GM12878 (cell line): ENCODE results near the gene MYCN. TPM values are rescaled to one million over a fixed set of nuclear protein-coding genes. Genes with fewer than 3 reads are reported as not detected.

Source experiments
- ATAC-seq: fragments of 200-7000 bp; cut with Tn5 transposase; 3 replicates; pipeline ENCODE4 v1.9.1; 2020; ENCODE audit warnings: mild to moderate bottlenecking, moderate library complexity
- BruUV-seq: library from RNA; stranded (reverse); fragments of 400-500 nt; replicated peaks from 2 replicates; lab custom pipeline; 2021; lab: Mats Ljungman, UMichigan
- CTCF ChIA-PET: fragments of 300-600 bp; sonication (Branson Sonifier 250); formaldehyde crosslinking; extraction: SDS; loops from one replicate; lab custom pipeline; 2021; ENCODE audit warnings: inconsistent platforms; lab: Yijun Ruan, JAX
- POLR2A ChIA-PET: fragments of 350-600 bp; formaldehyde crosslinking; extraction: SDS; loops from one replicate; lab custom pipeline; 2021; ENCODE audit warnings: inconsistent platforms; lab: Charles Lee
- RAD21 ChIA-PET: fragments of 300-600 bp; sonication (Branson Sonifier 250); formaldehyde crosslinking; loops from one replicate; lab custom pipeline; 2023; ENCODE audit warnings: antibody characterized with exemption; ENCODE audit not compliant: unreplicated experiment; lab: Charles Lee
- SMC1A ChIA-PET: fragments of 300-600 bp; sonication (Branson Sonifier 250); formaldehyde crosslinking; loops from one replicate; lab custom pipeline; 2023; ENCODE audit not compliant: unreplicated experiment, uncharacterized antibody; lab: Charles Lee
- DNase-seq: peaks from one replicate; pipeline ENCODE4 v3.0.0-alpha.2; 2011; ENCODE audit warnings: low read depth, low spot score
- FAIRE-seq: peaks from 3 replicates; lab custom pipeline; 2011; peaks lifted over from hg19 to GRCh38; lab: Jason Lieb, UNC
- H2AFZ ChIP-seq: 2 replicates; pipeline ENCODE4 v1.6.0; 2011; ENCODE audit warnings: low read depth, low read length, control low read depth; ENCODE audit not compliant: control insufficient read depth
- H3K27ac ChIP-seq: 2 replicates; pipeline ENCODE4 v1.5.1; 2011; ENCODE audit warnings: control low read depth; ENCODE audit not compliant: control insufficient read depth, insufficient read depth
- H3K27me3 ChIP-seq, 2 experiments: replicated peaks in 1 of 2; 2 replicates each; pipeline versions ENCODE4 v1.6.0 to v1.6.1; 2011; ENCODE audit warnings: low read length in 1 of 2; ENCODE audit not compliant: control insufficient read depth in 2 of 2, insufficient read depth in 2 of 2
- H3K36me3 ChIP-seq, 2 experiments: 2 replicates each; pipeline ENCODE4 v1.5.1; 2011; ENCODE audit warnings: low read length in 1 of 2; ENCODE audit not compliant: control insufficient read depth in 2 of 2, insufficient read depth in 2 of 2
- H3K4me1 ChIP-seq: 2 replicates; pipeline ENCODE4 v1.6.1; 2011; ENCODE audit warnings: mild to moderate bottlenecking, low read length, moderate library complexity, mixed read lengths; ENCODE audit not compliant: control insufficient read depth, insufficient read depth
- H3K4me2 ChIP-seq: 2 replicates; pipeline ENCODE4 v1.6.0; 2011; ENCODE audit warnings: control low read depth; ENCODE audit not compliant: control insufficient read depth, insufficient read depth
- H3K4me3 ChIP-seq: fragments of 200-600 bp; sonication (generic); 2 replicates; pipeline ENCODE4 v1.5.1; 2016
- H3K79me2 ChIP-seq: 2 replicates; pipeline ENCODE4 v1.6.0; 2011; ENCODE audit warnings: low read length; ENCODE audit not compliant: control insufficient read depth, insufficient read depth
- H3K9ac ChIP-seq: 2 replicates; pipeline ENCODE4 v1.8.0; 2011; ENCODE audit warnings: low read length, control low read depth, mixed read lengths; ENCODE audit not compliant: control insufficient read depth, insufficient read depth
- H3K9me3 ChIP-seq: replicated peaks from 3 replicates; pipeline ENCODE4 v1.5.1; 2011; ENCODE audit warnings: mild to moderate bottlenecking, low read length; ENCODE audit not compliant: control insufficient read depth, insufficient read depth
- H4K20me1 ChIP-seq: 2 replicates; pipeline ENCODE4 v1.6.0; 2011; ENCODE audit not compliant: control insufficient read depth, insufficient read depth
- CEBPB ChIP-seq, 2 experiments: fragments of 150-350 bp in 1 of 2; IDR thresholded peaks; 2 replicates each; pipeline ENCODE4 v1.6.1; 2012 to 2014; ENCODE audit warnings: low read depth in 2 of 2, low read length in 2 of 2, borderline replicate concordance in 1 of 2, inconsistent platforms in 1 of 2
- EP300 ChIP-seq, 2 experiments: fragments of 150-350 bp in 1 of 2; IDR thresholded peaks; 2 replicates each; pipeline ENCODE4 v1.6.1; 2011 to 2012; ENCODE audit warnings: low read depth in 2 of 2, low read length in 2 of 2, borderline replicate concordance in 1 of 2, improper control_type of control experiment in 1 of 2, inconsistent platforms in 1 of 2; ENCODE audit not compliant: control insufficient read depth in 1 of 2
- NBN ChIP-seq: fragments of 450-650 bp; IDR thresholded peaks from 2 replicates; pipeline ENCODE4 v1.6.1; 2016
- NKRF ChIP-seq: fragments of 450-650 bp; conservative IDR thresholded peaks from 2 replicates; pipeline ENCODE4 v1.6.1; 2017; ENCODE audit warnings: mild to moderate bottlenecking, moderate library complexity
- PML ChIP-seq: IDR thresholded peaks from 2 replicates; pipeline ENCODE4 v1.6.1; 2012; ENCODE audit warnings: low read length, inconsistent platforms
- POLR2AphosphoS5 ChIP-seq: IDR thresholded peaks from 2 replicates; pipeline ENCODE4 v1.6.1; 2011; ENCODE audit warnings: mild to moderate bottlenecking, low read length, inconsistent platforms
- SUZ12 ChIP-seq: fragments of 200-600 bp; sonication (generic); IDR thresholded peaks from one replicate; pipeline ENCODE4 v1.6.1; 2018; ENCODE audit warnings: antibody characterized with exemption, mild to moderate bottlenecking; ENCODE audit not compliant: unreplicated experiment
- ZBED1 ChIP-seq: IDR thresholded peaks from 2 replicates; pipeline ENCODE4 v1.6.1; 2016; ENCODE audit warnings: borderline replicate concordance
- WGBS: methylation state at CpG from one replicate; pipeline ENCODE4 v1.1.6; 2016; ENCODE audit warnings: low lambda C conversion rate; ENCODE audit not compliant: insufficient replicate concordance, insufficient coverage; ENCODE audit errors: missing lambda C conversion rate; 5-methylcytosine and 5-hydroxymethylcytosine counted together
- in situ Hi-C: fragments of 300-500 bp; cut with MboI; formaldehyde crosslinking; loops from 9 replicates; pipeline ENCODE4 v1.14.3; 2018; ENCODE audit warnings: mixed read lengths
- intact Hi-C: fragments of 100-400 bp; cut with micrococcal nuclease; formaldehyde crosslinking; loops from one replicate; pipeline ENCODE4 v1.14.2; 2022; ENCODE audit not compliant: unreplicated experiment
- polyA plus RNA-seq, 11 experiments: library from polyadenylated mRNA; depleted of rRNA in 4 of 11; unstranded in 6 of 11; stranded (reverse) in 5 of 11; fragments of >200 nt; fragmentation: Nextera tagmentation in 4 of 11; fragmentation: Illumina TruSeq in 1 of 11; extraction: Ambion mirVana in 4 of 11; extraction: Trizol in 1 of 11; gene quantifications; 1 replicate in 1 of 11; 2 replicates in 10 of 11; pipeline versions ENCODE4 v1.2.1 to v1.2.3, GENCODE V29; 2011 to 2016; ENCODE audit warnings: inconsistent platforms in 2 of 11, missing spikeins in 2 of 11, low read depth in 1 of 11
- total RNA-seq, 4 experiments: library from RNA; depleted of rRNA in 3 of 4; stranded (reverse); fragments of >200 nt in 3 of 4; fragmentation: Illumina TruSeq in 1 of 4; extraction: Trizol in 1 of 4; gene quantifications; 2 replicates each; pipeline versions ENCODE4 v1.2.1 to v1.2.3, GENCODE V29; 2013 to 2021

Gene MYCN
- total and polyA plus RNA-seq, 10 of the 15 experiments (the other 5 are each of a cell fraction or from before 2014, with no cell fraction given), result not detected

DNA sequence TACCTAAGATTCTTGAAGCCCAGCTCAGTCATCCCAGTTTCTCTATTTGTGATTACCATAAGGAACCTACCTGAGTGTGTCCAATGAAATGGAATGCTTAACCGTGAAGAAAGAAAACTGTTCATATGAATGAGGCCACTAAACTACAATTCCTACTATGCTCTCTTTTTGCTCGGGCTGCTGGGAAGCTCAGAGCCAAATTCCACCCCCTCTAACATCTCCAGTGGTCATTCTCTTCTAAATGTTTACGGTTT, 8.3 kb downstream of the MYCN start (continued):
- TF ChIP-seq NKRF (no peak), EP300 (IDR thresholded peaks at IDR 0.05; ENCODE audit: borderline replicate concordance in 1 of 2, control insufficient read depth in 1 of 2, low read depth in 2 of 2, low read length in 2 of 2) (no peak), PML (no peak), POLR2AphosphoS5 (no peak), NBN (no peak), ZBED1 (no peak)

GRCh38 chr2:15949126-15949525, 8.8 kb downstream of the MYCN start:
- no peaks in the 10 kb centered on the region for H3K79me2 ChIP-seq
- intact Hi-C loops, result no loop called here
- RAD21 ChIA-PET, result no interaction called here
- no peak for TF ChIP-seq SUZ12
- TF ChIP-seq CEBPB (IDR thresholded peaks at IDR 0.05; ENCODE audit: borderline replicate concordance in 1 of 2, low read depth in 2 of 2, low read length in 2 of 2), result no peak
- TF ChIP-seq, all 136 proteins: peak for 0
- in situ Hi-C loops, result loop anchor here (25.0 kb wide), 1 partner anchor 813 kb away; no protein-coding TSS in a partner anchor
- Histone ChIP-seq H3K27ac (no peak overlapping the region), H3K9me3 (no peaks in the 10 kb centered on the region), H3K4me2 (no peak overlapping the region), H3K36me3 (no peaks in the 10 kb centered on the region), H3K4me1 (no peaks in the 10 kb centered on the region), H3K9ac (no peak overlapping the region), H4K20me1 (no peaks in the 10 kb centered on the region), H2AFZ (no peak overlapping the region), H3K27me3 (peaks cover 0 to 8% of the 10 kb centered on the region in 2 experiments), H3K4me3 (no peak overlapping the region)
- FAIRE-seq (no peak), DNase-seq (no peak), ATAC-seq (no peak)
- POLR2A ChIA-PET, result no interaction called here
- SMC1A ChIA-PET, result no interaction called here
- BruUV-seq, result no TSS peak
- 41% methylated on average over 6 of the region's 6 CpGs for WGBS
- CTCF ChIA-PET, result interaction anchor here (0.6 to 1.0 kb wide), 2 partner anchors 9 to 1244 kb away, joined by 3 to 4 read pairs; no protein-coding TSS in a partner anchor
